LoVo (cell line): ENCODE measurements around the gene C7orf33.
"Not testable (repeated sequence)": the region's sequence is repeated elsewhere in the genome, so short reads cannot be mapped to it uniquely, and the experiment has no call there.

ENCODE experiments used
- DNase-seq: peaks from one replicate; pipeline ENCODE4 v3.0.0-alpha.2; 2016; ENCODE audit warnings: low spot score

Gene C7orf33

DNA sequence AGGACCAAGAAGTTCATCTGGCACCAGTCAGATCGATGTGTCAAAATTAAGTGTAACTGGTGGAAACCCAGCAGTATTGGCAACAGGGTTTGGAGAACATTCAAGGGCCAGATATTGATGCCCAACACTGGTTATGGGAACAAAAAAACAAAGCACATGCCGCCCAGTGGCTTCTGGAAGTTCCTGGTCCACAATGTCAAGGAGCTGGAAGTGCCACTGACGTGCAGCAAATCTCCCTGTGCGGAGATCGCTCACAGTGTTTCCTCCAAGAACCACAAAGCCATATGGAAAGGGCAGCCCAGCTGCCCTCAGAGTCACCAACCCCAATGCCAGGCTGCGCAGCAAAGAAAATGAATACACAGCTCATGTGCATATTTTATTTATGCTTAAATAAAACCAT is 10.1 kb upstream of the C7orf33 start:
- no peak for DNase-seq

DNA sequence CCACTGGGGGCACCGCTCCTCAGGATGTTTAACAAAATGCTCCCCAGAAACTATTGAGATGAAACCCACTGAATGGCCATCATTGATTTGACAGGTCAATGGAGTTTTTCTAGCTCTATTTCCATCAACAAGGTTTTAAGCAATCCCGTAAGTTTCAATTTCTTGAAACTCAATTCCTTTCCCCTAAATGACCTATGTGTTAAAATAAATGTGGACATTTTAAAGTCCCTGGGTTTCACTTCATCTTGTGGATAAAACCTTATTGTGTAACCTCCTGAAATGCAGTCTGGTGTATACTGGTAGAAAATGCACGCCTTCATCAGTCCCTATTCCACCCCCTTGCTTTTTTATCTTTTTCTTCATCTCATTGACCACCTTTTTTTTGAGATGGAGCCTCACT is 8.9 kb upstream of the C7orf33 start:
- DNase-seq = no peak

DNA sequence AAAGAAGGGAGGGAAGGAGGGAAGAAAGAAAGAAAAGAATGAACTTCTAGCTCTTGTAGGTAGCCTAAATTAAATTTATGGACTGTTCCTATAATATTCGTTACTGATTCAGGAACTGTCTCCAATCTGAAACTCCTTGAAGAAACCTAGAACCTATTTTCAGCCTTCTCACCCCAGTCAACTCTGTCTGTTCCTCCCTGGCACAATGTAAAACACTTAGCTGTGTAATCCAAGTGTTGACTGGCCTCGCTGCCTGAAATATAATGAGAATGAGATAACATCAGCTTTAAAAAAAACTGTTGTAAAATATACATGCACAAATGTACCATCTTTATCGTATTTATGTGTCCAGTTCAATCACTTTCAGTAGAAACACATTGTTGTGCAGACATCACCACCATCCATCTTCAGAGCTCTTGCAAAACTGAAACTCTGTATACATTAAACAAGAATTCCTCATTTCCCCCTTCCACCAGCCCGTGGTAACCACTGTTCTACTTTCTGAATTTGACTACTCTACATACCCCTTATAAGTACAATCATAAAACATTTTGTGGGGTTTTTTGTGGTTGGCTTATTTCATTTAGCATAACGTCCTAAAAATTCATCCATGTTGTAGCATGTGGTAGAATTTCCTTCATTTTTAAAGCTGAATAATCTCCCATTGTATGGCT is 6.3 kb upstream of the C7orf33 start:
- no peak for DNase-seq

DNA sequence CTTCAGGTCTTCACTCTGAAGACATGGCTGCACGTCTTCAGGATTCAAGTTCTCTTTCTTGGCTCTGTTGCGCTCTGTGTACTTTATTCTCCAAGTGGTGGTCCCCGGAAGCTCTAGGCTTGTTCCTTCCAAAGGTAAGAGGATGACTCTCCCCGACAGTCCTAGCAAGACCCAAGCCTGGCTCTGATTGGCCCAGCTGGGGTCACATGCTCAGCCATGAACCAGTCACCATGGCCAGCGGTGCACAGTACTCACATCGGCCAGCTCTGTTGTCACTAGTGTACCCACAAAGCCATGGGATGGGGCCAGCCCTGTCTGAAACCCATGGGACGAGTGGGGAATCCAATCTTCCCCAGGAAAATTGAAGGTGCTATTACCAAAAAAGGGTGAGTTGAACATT is 5.2 kb upstream of the C7orf33 start:
- no peak for DNase-seq

DNA sequence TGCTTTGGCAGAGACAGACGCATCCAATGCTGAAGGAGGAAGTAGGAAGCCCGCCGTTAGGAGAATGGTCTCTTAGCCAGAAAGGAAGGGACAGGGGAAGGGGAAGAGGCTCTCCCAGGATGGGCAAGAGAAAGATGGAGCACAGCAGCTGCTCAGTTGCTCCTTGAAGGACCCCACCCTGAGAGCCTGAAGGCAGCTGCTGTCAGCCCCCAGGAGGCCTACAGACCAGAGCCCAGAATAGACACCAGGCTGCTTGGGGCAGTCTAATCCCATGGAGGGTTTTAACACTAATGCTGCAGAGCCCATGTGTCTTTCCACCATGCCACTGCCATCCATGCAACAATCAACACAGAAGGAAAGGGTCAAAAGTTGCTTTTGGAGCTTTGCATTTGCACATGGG is 3.5 kb upstream of the C7orf33 start:
- no peak for DNase-seq

DNA sequence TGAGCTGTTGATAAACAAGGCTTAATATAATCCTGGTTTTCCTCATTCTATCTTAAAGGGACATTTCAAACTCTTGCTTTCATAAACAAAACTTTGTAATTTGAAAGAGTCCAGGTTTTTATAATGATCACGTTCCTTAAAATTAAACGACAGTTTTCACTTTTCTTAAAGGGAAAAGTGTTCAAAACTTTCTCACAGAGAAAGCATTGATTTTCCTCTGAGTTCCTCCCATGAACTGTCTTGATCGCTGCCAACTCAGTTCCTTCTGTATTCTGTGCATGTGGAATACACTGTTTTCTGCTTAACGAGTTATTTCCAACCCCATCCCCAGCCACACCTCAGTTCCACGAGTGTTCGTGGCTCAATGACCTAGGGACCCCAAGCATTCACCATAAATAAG is 2.4 kb upstream of the C7orf33 start:
- DNase-seq = no peak

DNA sequence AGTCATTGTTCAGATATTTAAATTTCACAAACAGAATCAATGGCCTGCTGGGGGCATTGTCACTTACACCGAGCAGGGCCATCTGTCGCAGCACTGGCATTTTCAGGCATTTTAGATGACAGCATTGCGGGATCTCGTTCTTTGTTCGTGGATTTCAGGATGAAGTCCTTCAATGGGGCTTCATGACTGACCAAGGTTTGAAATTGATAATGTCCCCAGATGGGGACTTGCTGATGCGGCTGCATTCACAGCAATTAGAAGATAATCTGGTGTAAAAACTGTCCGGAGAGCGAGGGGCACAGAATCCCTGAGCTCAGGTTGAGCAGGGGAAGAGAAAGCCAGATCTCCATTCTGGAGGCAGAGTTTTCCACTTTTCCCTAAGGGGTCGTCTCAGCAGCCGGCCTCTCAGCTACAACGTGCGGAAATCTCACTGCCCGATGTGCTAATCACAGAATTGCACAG is 1.9 kb upstream of the C7orf33 start:
- no peak for DNase-seq

DNA sequence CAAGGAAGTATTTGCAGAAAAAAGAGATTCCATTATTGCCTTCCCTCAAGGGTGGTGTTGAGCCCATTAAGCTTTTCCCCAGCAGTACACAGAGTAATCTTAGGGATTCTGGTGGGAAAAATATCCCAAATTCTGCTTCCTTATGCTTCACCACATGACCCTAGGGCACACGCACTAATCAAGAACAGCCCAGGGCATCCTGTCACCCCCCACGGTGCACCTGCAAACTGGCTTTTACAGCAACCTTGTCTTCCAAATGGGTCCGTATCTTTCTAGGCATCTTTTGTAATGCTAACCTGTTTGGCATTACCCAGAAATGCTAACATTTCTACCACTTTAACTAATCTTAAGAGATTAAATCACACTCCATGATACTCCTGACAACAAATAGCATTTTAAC is 926 bp upstream of the C7orf33 start:
- DNase-seq = no peak

DNA sequence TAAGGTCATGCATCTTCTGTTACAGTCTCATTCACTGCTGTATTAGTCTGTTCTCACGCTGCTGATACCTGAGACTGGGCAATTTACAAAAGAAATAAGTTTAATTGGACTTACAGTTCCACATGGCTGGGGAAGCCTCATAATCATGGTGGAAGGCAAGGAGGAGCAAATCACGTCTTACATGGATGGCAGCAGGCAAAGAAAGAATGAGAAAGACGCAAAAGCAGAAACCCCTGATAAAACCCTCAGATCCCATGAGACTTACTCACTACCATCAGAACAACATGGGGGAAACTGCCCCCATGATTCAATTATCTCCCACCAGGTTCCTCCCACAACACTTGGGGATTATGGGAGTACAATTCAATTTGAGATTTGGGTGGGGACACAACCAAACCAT is 5.8 kb downstream of the C7orf33 start:
- DNase-seq = not testable (repeated sequence)

DNA sequence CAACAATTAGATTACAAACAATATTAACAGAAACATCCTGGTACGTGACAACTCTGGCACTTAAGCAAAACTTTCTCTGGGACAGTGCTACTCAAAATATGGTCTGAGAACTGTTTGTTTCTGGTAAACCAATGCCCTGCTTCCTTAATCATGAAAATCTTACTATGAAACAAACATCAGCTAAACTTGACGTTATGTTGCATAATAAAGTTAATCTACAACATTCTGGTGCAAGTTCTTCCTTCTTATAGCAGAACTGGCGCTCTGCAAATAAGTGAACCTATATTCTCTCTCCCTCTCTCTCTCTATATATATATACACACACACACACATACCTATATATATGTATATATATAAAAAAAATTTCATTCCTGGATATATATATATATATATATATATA is 7.8 kb downstream of the C7orf33 start:
- no peak for DNase-seq

DNA sequence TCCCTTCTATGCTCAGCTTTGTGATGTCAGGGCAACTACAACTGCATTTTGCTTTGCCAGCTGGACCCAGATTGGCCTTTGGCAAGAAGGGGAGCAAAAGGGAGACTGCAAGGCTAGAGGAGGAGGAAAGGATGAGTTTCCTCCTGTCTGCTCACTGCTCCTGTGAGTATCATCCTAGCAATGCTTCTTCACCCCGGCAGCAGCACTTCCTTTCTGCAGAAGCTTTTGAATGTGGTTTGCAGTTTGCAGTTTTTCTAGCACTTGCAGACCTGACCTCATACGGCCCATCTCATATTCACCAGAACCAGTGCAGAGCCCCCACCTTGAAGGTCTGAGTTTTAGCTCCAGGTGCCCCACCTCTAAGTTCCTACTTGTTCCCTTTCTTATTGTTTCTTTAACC is 14.8 kb downstream of the C7orf33 start:
- no peak for DNase-seq

DNA sequence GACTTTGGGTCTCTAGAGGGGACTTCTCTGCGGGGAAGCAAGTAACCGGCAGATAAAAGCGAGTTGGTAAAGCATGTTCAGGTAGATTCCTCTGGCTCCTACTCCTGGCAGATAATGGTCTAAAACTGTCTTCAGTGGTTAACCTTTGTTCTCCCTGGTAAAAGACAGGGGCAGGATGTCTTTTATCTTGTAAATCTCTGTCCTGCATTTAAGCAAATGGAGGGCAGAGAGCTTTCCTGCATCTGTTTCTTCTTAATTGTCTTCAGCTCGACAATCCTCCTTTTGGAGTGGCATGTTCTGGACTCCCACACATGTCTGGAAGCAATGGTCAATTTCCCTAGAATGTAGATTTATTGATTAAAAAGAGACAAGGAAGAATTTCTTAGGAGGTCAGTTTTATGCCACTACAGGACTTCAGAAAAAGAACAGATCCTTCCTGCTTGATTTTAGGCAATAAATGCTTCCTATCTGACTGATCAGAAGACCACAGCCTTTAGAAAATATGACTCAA is 16.6 kb downstream of the C7orf33 start:
- no peak for DNase-seq

DNA sequence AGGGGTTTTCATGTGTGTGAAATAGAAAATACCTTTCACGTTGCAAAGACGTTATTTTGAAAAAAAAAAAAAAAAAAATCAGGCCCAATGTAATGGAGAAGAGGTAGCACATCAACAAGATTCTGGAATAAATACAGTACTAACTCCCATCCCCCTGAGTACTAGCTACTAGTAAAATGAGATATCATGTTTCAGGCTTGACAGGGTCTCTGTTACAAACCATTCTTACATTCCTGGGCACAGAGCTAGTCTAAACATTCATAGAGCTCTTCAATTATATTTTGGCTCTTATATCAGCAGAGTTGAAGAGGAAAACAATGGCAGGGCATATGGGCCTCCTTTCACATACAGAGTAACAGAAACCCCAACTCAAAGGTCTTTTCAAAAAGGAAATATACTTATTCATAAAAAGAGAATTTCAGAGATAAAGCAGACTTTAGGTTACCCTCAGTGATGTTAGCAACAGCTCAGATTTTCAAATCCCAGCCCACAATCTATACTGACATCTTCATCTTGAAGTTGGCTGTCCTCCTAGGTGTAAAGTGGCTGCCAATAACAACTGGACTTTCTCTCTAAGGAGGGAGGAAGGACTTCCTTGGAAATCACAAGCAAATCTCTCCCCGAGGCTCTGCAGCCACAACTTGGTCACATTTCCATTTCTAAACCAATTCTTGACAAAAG is 18.6 kb downstream of the C7orf33 start:
- DNase-seq = no peak

DNA sequence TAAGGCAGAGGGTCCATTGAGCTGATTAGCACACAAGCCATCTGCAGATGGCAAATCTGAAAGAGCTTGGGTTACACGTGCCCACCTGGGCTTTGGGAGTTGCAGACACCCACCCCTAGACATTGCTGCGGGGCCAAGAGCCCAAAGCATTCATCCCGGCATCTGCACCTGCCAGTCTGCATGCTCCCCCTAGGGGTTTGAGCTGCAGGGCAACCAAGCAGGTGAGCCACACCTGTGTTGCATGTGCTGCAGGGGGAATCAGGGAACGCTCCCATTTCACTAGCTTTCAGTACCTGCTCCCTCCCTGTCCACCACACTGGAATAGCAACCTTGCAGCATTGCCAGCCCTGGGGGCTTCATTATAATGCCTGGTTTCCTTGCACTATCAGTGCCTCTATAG is 21.1 kb downstream of the C7orf33 start:
- no peak for DNase-seq

DNA sequence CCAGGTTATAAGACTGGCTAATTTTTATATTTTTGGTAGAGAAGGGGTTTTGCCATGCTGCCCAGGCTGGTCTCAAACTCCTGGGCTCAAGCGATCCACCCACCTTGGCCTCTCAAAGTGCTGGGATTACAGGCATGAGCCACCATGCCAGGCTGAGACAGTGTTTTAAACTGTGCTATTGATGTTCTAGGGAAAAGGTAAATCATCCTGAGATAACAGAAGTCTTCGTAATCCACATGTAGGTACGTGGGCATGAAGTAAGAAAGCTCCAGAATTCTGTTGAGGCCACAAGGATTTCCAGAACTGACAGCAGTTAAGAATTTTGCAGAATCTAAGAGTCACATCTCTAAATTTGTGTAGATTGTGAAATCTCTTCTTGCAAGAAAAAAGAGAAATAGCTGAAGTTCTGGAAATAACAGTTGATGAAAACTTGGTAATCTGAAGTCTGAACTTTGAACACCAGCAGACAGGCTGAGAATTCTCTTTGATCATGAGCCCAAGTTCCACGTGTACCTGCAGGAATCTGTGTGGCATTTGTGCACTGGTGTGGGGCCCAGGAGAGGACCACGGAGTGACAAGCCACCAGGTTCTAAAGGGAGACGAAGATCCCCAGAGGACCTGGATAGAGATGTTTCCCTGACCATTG is 24.6 kb downstream of the C7orf33 start:
- DNase-seq = no peak

DNA sequence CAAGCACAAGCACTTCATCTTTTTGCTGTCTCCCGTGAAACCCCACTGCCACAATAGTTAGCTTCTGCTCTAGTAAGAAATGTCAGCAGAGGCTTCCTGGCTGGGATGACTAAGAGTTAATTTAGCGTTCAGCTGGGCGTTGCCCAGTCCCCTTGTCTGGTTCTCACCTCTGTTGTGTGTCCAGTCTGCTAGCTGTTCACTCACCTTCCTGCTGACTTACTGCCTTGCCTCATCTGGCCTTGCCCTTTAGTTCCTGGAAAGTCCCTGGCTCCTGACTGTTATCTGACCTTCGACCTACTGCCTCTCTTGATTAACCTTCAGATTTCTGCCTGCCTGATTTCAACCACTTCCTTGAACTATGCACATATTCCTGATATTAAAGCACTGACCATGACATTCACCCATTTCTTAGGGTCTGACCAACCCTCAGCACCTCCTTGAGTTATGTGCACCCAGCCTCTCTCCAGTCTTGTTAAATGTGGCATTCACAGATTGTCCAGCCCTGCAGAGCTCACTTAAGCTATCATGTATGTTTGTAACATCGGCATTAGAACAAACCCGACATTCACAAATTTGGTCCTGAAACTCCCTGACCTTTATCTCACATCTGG is 30.3 kb downstream of the C7orf33 start:
- peak; percentile 18 for DNase-seq

DNA sequence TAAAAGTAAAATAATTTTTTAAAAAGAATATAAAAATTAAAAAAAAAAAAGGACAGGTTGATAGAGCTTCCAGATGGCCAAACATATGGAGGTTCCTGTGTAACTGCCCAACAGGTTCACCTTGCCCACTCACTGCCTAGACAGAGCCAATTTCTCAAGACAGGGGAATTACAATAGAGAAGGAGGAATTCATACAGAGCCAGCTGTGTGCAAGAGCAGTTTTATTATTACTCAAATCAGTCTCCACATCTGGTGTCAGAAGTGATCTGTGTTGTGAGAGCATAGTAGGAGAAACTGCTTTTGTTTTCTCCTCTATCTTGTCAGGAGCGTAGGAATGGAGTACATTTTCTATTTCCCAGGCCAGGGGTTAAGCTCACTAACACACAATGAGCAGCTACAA is 31.0 kb downstream of the C7orf33 start:
- DNase-seq = no peak

DNA sequence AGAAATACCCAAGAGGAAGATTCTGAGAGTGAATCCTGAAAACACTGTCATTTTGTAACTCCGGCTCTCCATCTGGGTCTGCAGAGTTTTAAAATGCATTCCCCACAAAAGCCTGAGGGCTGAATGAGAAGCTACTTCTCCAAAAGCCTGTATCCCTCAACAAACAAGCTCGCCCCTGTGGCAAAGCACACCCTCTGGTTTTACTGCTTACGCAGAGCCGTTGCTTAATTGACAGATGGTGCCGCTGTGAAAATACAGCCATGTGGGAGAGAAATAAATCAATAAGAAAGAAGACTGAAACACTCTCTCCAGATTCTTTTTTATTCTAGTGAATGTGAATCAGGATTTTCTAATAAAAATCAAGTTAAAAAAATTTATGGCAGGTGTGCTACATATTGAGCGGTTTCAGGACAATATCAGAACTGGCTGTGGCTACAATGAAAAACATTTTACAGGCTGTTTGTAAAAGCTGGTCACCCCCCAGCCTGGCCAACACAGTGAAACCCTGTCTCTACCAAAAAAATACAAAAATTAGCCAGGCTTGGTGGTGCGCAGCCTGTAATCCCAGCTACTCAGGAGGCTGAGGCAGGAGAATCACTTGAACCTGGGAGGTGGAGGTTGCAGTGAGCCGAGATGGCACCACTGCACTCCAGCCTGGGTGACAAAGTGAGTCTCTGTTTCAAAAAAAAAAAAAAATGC is 32.5 kb downstream of the C7orf33 start:
- no peak for DNase-seq

DNA sequence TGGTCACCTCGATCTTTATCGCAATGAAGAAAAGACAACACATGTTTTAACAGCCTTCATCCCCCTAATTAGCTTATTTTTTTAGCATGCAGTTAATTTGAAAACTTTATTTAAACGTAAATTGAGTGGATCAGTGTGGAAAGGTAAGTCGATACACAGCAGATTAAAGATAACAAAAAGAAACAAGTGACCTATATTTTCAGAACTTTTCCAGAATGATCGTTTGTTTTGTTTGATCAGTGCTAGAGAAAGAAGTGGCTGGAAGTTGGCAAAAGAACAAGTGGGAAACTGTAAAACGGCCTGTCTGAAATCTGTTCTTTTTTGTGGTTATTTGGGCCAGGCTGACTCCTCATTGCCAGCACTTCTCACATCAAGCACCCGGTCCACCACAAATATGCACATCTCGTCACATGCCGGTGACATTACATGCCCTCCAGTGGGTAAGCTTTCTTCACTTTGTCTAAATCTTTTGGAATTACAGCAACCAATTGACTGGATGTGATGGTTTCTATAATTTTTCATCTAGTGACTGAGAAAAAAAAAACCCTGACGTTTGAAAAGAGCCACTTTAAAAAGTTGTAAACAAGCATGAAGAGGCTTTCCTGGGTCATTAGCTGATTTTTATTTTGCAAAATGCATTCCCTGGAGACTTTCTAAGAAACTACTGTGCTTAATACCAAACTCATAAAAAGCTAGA is 33.2 kb downstream of the C7orf33 start:
- peak; percentile 38 for DNase-seq

DNA sequence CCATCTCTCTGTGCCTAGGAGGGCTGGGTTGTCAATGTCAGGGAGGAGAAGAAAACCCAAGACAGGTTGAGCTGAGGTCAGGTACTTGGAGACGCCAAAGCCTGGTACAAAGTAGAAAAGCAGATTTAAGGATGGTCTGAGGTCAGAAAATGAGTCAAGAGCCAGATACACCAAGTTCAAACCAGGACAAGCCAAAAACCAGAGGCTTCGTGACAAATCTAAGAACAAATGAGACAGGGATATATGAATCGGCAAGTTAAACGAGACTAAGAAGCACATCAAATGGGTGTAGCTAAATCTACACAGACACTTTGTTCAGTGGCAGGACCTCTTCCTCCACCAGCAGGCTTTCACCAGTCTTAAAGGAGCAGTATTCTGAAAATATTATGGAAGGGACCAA is 34.2 kb downstream of the C7orf33 start:
- no peak for DNase-seq

DNA sequence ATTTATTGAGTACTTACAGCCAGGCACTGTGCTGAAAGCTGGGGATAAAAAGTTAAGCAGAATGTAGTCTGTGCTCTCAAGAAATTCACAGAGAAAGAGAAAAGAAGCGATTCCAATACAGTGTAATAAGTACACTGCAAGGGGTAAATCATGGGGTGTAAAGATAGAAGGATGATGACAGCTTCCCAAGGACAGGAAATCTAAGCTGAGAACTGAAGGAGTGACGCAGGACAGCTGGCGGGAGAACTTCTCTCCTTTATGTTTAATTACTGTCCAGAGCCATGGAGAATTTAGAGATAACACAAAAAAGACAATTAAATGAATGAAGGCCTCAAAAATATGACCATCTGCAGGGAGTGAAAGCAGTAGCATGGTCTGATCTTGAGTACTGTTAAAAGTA is 34.8 kb downstream of the C7orf33 start:
- no peak for DNase-seq

DNA sequence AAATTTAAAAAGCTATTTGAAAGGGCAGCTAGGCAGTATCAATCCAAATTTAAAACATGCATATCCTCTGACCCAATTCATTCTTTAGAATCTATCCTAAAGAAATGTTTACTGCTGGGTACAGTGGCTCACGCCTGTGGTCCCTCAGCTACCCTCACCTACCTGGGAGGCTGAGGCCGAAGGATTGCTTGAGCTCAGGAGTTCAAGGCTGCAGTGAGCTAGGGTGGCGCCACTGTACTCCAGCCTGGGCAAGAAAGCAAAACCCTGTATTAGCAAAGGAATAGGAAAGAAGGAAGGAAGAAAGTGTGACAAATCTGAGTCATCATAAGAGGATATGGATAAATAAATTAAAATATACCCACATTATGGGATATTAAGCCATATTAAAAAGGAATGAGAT is 36.3 kb downstream of the C7orf33 start:
- DNase-seq = no peak
